Fibroblast of pulmonary artery (primary cell): ENCODE measurements around the gene RAP1B.

Experiments
- DNase-seq: peaks from one replicate; pipeline ENCODE4 v3.0.0-alpha.2; 2010; ENCODE audit warnings: low read depth
- H3K4me3 ChIP-seq: replicated peaks from 2 replicates; pipeline ENCODE4 v1.5.1; 2011; ENCODE audit warnings: low read depth, mild to moderate bottlenecking, control low read depth, low read length, moderate library complexity
- CTCF ChIP-seq: IDR thresholded peaks from 2 replicates; pipeline ENCODE4 v1.5.1; 2011; ENCODE audit warnings: mild to moderate bottlenecking, control low read depth, low read length, inconsistent platforms; ENCODE audit errors: missing control alignments

Gene RAP1B

GRCh38 chr12:68622250-68622649, 11.6 kb downstream of the RAP1B start:
- no peak overlapping the region for H3K4me3 ChIP-seq
- DNase-seq = no peak
- TF ChIP-seq CTCF = no peak

GRCh38 chr12:68623059-68623458, 12.4 kb downstream of the RAP1B start:
- TF ChIP-seq CTCF = no peak
- H3K4me3 ChIP-seq = no peak overlapping the region
- DNase-seq = no peak

GRCh38 chr12:68623984-68624383, 13.3 kb downstream of the RAP1B start:
- H3K4me3 ChIP-seq = no peak overlapping the region
- TF ChIP-seq CTCF = no peak
- DNase-seq = no peak

GRCh38 chr12:68624933-68625332, 14.2 kb downstream of the RAP1B start:
- no peak for DNase-seq
- no peak for TF ChIP-seq CTCF
- no peak overlapping the region for H3K4me3 ChIP-seq

- no peak for TF ChIP-seq CTCF
- no peak for DNase-seq
- no peak overlapping the region for H3K4me3 ChIP-seq
These were observed 17.1 kb downstream of the RAP1B start for GRCh38 chr12:68627673-68628319.

GRCh38 chr12:68628698-68629097, 18.0 kb downstream of the RAP1B start:
- no peak for TF ChIP-seq CTCF
- DNase-seq = no peak
- H3K4me3 ChIP-seq = no peak overlapping the region

GRCh38 chr12:68630050-68630449, 19.4 kb downstream of the RAP1B start:
- no peak overlapping the region for H3K4me3 ChIP-seq
- no peak for TF ChIP-seq CTCF
- no peak for DNase-seq
